C4-2B (cell line): ENCODE data around the gene NCK2.

Experiments
- ZFX ChIP-seq: fragments of 450-650 bp; IDR thresholded peaks from 2 replicates; pipeline ENCODE4 v1.6.1; 2017
- TF ChIP-seq, protein P1 (sequence below): fragments of 450-650 bp; conservative IDR thresholded peaks from 2 replicates; pipeline ENCODE4 v1.5.1; 2017; ENCODE audit warnings: mild to moderate bottlenecking

GRCh38 chr2:105915005-105915558 lies 170.4 kb downstream of the NCK2 start:
- TF ChIP-seq, protein P1, sequence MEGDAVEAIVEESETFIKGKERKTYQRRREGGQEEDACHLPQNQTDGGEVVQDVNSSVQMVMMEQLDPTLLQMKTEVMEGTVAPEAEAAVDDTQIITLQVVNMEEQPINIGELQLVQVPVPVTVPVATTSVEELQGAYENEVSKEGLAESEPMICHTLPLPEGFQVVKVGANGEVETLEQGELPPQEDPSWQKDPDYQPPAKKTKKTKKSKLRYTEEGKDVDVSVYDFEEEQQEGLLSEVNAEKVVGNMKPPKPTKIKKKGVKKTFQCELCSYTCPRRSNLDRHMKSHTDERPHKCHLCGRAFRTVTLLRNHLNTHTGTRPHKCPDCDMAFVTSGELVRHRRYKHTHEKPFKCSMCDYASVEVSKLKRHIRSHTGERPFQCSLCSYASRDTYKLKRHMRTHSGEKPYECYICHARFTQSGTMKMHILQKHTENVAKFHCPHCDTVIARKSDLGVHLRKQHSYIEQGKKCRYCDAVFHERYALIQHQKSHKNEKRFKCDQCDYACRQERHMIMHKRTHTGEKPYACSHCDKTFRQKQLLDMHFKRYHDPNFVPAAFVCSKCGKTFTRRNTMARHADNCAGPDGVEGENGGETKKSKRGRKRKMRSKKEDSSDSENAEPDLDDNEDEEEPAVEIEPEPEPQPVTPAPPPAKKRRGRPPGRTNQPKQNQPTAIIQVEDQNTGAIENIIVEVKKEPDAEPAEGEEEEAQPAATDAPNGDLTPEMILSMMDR: no peak
- no peak for TF ChIP-seq ZFX
